GM21381 (cell line): ENCODE data around the gene ASB4.

Experiments
- ATAC-seq: cut with Tn5 transposase; IDR thresholded peaks from one replicate; pipeline ENCODE4 v1.9.1; 2021; ENCODE audit warnings: mild to moderate bottlenecking, moderate library complexity; ENCODE audit not compliant: unreplicated experiment

ASB4 gene

GRCh38 chr7:95525503-95525902 is 39.8 kb downstream of the ASB4 start:
- no peak for ATAC-seq

- ATAC-seq = no peak
Measured at GRCh38 chr7:95526128-95526738, 40.5 kb downstream of the ASB4 start.

GRCh38 chr7:95527033-95527775 is 41.5 kb downstream of the ASB4 start:
- ATAC-seq = peak; percentile 63

- no peak for ATAC-seq
Measured at GRCh38 chr7:95527776-95528250, 42.1 kb downstream of the ASB4 start.

- no peak for ATAC-seq
Measured at GRCh38 chr7:95529701-95530100, 44.0 kb downstream of the ASB4 start.

- ATAC-seq = no peak
Measured at GRCh38 chr7:95530881-95531280, 45.1 kb downstream of the ASB4 start.

GRCh38 chr7:95531605-95532219 is 46.0 kb downstream of the ASB4 start:
- no peak for ATAC-seq

- no peak for ATAC-seq
Measured at GRCh38 chr7:95534796-95535195, 49.1 kb downstream of the ASB4 start.

- ATAC-seq = no peak
Measured at GRCh38 chr7:95535662-95536061, 49.9 kb downstream of the ASB4 start.

- ATAC-seq = no peak
Measured at GRCh38 chr7:95536656-95537311, 51.0 kb downstream of the ASB4 start.

GRCh38 chr7:95537468-95537867 is 51.7 kb downstream of the ASB4 start:
- no peak for ATAC-seq

- ATAC-seq = no peak
Measured at GRCh38 chr7:95539426-95539825, 53.7 kb downstream of the ASB4 start.

- ATAC-seq = no peak
Measured at GRCh38 chr7:95540366-95540765, 54.6 kb downstream of the ASB4 start.

- no peak for ATAC-seq
Measured at GRCh38 chr7:95543312-95543711, 57.6 kb downstream of the ASB4 start.

GRCh38 chr7:95544171-95544570 is 58.4 kb downstream of the ASB4 start:
- no peak for ATAC-seq

- ATAC-seq = no peak
Measured at GRCh38 chr7:95545007-95545615, 59.4 kb downstream of the ASB4 start.

- ATAC-seq = no peak
Measured at GRCh38 chr7:95545673-95546072, 59.9 kb downstream of the ASB4 start.

- no peak for ATAC-seq
Measured at GRCh38 chr7:95546647-95547046, 60.9 kb downstream of the ASB4 start.

- no peak for ATAC-seq
Measured at GRCh38 chr7:95547361-95548348, 61.9 kb downstream of the ASB4 start.
